ENCODE measurements around the gene TAOK1. TPM values are rescaled to one million over a fixed set of nuclear protein-coding genes. Genes with fewer than 3 reads are reported as not detected.

Gene TAOK1
- total RNA-seq, 1 experiment from 2014 or later = 85.5 TPM

DNA sequence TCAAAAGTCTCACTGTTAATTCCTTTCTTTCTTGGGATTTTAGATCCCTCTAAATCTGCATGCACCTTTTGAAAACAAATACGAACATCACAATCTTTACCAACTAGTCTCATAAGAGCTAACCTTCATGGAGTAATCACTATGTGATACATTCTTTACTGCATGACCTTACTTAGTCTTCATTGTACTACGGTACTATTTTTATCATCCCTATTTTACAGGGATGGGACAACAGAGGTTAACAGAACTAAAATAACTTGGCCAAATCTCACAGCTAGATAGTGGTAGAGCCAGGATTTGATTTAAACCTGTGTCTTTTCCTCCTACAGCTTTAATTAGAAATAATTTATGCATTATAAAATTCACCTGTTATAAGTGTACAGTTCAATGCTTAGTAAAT lies 32.9 kb upstream of the TAOK1 start:
- no TSS peak for BruUV-seq (replicated peaks)
- intact Hi-C loops (cut with micrococcal nuclease; ENCODE audit: unreplicated experiment) = no loop called here
- DNase-seq (ENCODE audit: low spot score) = no peak
- H3K9me3 ChIP-seq (ENCODE audit: low read depth, low read length, poor library complexity, severe bottlenecking) = no peaks in the 10 kb centered on the region
- POLR2A ChIA-PET (ENCODE audit: low non-redundant PET) = no interaction called here
- no peaks in the 10 kb centered on the region for H3K4me1 ChIP-seq (ENCODE audit: insufficient read depth, low read length, poor library complexity, severe bottlenecking)
- H3K27me3 ChIP-seq (replicated peaks; ENCODE audit: insufficient read depth, low read depth, low read length, poor library complexity) = no peaks in the 10 kb centered on the region
- no peaks in the 10 kb centered on the region for H3K36me3 ChIP-seq (ENCODE audit: insufficient read depth, low read length, poor library complexity, severe bottlenecking)
- CTCF ChIA-PET = no interaction called here
- TF ChIP-seq, protein P1, sequence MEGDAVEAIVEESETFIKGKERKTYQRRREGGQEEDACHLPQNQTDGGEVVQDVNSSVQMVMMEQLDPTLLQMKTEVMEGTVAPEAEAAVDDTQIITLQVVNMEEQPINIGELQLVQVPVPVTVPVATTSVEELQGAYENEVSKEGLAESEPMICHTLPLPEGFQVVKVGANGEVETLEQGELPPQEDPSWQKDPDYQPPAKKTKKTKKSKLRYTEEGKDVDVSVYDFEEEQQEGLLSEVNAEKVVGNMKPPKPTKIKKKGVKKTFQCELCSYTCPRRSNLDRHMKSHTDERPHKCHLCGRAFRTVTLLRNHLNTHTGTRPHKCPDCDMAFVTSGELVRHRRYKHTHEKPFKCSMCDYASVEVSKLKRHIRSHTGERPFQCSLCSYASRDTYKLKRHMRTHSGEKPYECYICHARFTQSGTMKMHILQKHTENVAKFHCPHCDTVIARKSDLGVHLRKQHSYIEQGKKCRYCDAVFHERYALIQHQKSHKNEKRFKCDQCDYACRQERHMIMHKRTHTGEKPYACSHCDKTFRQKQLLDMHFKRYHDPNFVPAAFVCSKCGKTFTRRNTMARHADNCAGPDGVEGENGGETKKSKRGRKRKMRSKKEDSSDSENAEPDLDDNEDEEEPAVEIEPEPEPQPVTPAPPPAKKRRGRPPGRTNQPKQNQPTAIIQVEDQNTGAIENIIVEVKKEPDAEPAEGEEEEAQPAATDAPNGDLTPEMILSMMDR (conservative IDR thresholded peaks at IDR 0.05; ENCODE audit: low read depth, low read length) = 0 out of 2 replicates have a peak, but pooled peaks have one; percentile 12
- TF ChIP-seq EZH2 (IDR thresholded peaks at IDR 0.05; ENCODE audit: borderline replicate concordance, low read depth, low read length, poor library complexity, severe bottlenecking) = no peak
- no peak overlapping the region for H3K4me3 ChIP-seq (ENCODE audit: low read depth, low read length, poor library complexity, severe bottlenecking)
- H3K27ac ChIP-seq (ENCODE audit: low read depth, low read length, poor library complexity, severe bottlenecking) = no peak overlapping the region

DNA sequence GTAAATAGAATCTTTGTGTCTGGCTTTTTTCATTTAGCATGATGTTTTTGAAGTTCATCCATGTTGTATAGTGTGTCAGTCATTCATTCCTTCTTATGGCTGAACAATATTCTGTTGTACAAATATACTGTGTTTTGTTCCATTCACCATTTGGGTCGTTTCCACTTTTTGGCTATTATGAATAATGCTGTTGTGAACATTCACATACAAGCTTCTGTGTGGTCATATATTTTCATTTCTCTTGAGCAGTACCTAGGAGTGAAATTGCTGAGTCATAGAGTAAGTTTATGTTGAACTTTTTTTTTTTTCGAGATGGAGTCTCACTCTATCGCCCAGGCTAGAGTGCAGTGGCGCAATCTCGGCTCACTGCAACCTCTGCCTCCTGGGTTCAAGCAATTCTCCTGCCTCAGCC lies 32.3 kb upstream of the TAOK1 start:
- no TSS peak for BruUV-seq (replicated peaks)
- H3K4me1 ChIP-seq (ENCODE audit: insufficient read depth, low read length, poor library complexity, severe bottlenecking) = no peaks in the 10 kb centered on the region
- POLR2A ChIA-PET (ENCODE audit: low non-redundant PET) = no interaction called here
- TF ChIP-seq, protein P1 (conservative IDR thresholded peaks at IDR 0.05; ENCODE audit: low read depth, low read length) = no peak
- TF ChIP-seq EZH2 (IDR thresholded peaks at IDR 0.05; ENCODE audit: borderline replicate concordance, low read depth, low read length, poor library complexity, severe bottlenecking) = no peak
- intact Hi-C loops (cut with micrococcal nuclease; ENCODE audit: unreplicated experiment) = no loop called here
- H3K36me3 ChIP-seq (ENCODE audit: insufficient read depth, low read length, poor library complexity, severe bottlenecking) = no peaks in the 10 kb centered on the region
- H3K9me3 ChIP-seq (ENCODE audit: low read depth, low read length, poor library complexity, severe bottlenecking) = no peaks in the 10 kb centered on the region
- H3K4me3 ChIP-seq (ENCODE audit: low read depth, low read length, poor library complexity, severe bottlenecking) = no peak overlapping the region
- DNase-seq (ENCODE audit: low spot score) = no peak
- no peaks in the 10 kb centered on the region for H3K27me3 ChIP-seq (replicated peaks; ENCODE audit: insufficient read depth, low read depth, low read length, poor library complexity)
- H3K27ac ChIP-seq (ENCODE audit: low read depth, low read length, poor library complexity, severe bottlenecking) = no peak overlapping the region
- CTCF ChIA-PET = no interaction called here

DNA sequence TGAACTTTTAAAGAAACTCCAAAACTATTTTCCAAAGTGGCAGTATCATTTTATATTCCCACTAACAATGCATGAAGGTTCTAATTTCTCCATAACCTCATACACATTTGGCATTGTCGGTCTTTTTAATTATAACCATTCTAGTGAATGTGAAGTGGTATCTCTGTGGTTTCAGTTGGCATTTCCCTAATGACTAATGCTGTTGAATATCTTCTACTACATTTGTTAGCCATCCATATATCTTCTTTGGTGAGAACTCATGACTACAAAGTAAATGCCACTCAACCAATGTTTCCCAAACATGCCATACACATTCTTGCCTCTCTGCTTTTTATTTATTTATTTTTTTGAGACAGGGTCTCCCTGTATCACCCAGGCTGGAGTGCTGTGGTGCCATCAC lies 31.7 kb upstream of the TAOK1 start:
- CTCF ChIA-PET = no interaction called here
- no TSS peak for BruUV-seq (replicated peaks)

More for the DNA sequence above, 31.7 kb upstream of the TAOK1 start:
- no peak for DNase-seq (ENCODE audit: low spot score)
- intact Hi-C loops (cut with micrococcal nuclease; ENCODE audit: unreplicated experiment) = no loop called here
- Histone ChIP-seq H3K36me3 (ENCODE audit: insufficient read depth, low read length, poor library complexity, severe bottlenecking) (no peaks in the 10 kb centered on the region), H3K27me3 (replicated peaks; ENCODE audit: insufficient read depth, low read depth, low read length, poor library complexity) (no peaks in the 10 kb centered on the region), H3K4me3 (ENCODE audit: low read depth, low read length, poor library complexity, severe bottlenecking) (no peak overlapping the region), H3K27ac (ENCODE audit: low read depth, low read length, poor library complexity, severe bottlenecking) (no peak overlapping the region), H3K9me3 (ENCODE audit: low read depth, low read length, poor library complexity, severe bottlenecking) (no peaks in the 10 kb centered on the region), H3K4me1 (ENCODE audit: insufficient read depth, low read length, poor library complexity, severe bottlenecking) (no peaks in the 10 kb centered on the region)
- POLR2A ChIA-PET (ENCODE audit: low non-redundant PET) = interaction anchor here (0.5 kb wide), 1 partner anchor 775 kb away, joined by 3 read pairs; no protein-coding TSS in a partner anchor
- TF ChIP-seq, protein P1 (conservative IDR thresholded peaks at IDR 0.05; ENCODE audit: low read depth, low read length) = no peak
- TF ChIP-seq EZH2 (IDR thresholded peaks at IDR 0.05; ENCODE audit: borderline replicate concordance, low read depth, low read length, poor library complexity, severe bottlenecking) = no peak
